Measurements from ENCODE around the gene HCN4.
A peak's percentile ranks its signal among the peaks of the same experiment; 100 is the strongest.

Gene HCN4

DNA sequence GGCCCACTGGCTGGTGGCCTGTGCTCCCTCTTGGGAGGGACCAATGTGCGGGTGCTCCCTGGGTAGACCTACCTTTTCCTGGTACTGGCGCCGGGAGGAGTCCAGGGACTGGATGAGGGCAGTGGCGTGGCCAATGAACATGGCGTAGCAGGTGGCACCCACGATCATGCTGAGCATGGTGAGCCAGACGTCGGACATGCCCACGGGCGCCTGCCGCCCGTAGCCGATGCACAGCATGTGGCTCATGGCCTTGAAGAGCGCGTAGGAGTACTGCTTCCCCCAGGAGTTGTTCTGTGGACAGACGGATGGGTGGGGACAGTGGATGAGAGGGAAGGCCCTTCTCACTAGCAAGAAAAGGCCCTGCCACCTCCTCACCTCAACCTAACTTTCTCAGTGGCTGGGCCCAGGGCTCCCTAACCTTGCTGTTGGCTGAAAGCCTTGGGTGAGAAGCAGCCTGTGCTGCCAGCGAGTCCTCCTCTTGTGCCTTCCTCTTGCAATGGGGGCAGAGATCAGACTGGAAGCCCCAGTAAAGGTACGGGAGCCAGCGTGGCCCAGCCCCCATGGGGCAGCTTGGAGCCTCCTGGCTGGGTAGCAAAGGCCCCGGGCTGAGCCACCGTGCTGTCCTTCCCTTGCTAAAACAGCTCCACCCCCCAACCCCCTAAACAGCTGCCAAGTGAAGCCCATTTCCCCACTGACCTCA lies 39.1 kb downstream of the HCN4 start:
- TF ChIP-seq CTCF (IDR thresholded peaks at IDR 0.05): no peak

DNA sequence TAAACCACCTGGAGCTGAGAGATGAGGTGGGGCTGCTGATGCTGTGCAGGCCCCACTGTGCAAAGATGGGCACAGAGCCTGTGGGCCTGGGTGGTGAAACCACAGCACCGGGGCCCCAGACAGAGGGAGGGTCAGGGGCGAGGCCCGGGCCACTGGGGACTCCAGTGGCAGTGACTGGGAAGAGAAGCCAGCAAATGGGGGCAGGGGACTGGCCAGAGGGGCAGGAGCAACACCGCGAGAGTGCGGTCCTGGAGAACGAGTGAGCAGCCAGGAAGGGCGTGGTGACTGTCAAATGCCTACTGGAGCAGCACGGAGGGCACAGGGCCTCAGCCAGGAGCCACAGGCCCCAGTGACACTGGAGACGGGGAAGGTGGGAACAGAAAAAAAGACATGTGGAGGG lies 39.8 kb downstream of the HCN4 start:
- no peak for TF ChIP-seq CTCF (IDR thresholded peaks at IDR 0.05)

DNA sequence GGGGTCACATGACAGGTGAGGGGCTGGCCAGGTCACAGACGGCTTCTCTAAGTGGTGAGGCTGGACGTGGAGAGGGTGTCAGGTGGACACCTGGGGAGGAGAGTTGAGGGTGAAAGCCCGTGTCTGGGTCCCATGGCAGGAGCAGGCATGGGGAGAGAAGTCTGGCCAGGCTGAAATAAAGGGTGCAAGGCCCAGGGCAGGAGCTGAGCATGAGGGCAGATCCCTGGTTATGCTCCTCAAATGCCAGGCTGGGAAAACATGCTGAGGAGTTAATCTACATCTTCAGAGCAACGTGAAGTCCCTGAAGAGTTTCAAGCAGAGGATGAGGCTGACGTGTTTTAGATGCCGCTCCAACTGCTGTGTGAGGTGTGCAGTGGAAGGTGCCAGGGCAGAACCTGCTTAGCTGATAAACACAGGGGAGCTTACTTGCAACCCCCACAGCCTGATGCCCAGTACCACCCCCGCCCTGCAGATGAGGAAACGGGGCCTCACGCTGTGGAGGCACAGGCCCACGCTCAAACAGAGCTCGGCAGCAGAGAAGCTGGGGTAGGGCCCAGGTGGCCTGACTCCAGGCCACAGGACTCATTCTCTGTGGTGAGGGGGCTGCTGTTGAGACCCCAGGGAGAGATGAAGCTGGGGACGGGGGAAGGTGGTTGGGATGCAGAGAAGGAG lies 40.5 kb downstream of the HCN4 start:
- TF ChIP-seq CTCF (IDR thresholded peaks at IDR 0.05): no peak

DNA sequence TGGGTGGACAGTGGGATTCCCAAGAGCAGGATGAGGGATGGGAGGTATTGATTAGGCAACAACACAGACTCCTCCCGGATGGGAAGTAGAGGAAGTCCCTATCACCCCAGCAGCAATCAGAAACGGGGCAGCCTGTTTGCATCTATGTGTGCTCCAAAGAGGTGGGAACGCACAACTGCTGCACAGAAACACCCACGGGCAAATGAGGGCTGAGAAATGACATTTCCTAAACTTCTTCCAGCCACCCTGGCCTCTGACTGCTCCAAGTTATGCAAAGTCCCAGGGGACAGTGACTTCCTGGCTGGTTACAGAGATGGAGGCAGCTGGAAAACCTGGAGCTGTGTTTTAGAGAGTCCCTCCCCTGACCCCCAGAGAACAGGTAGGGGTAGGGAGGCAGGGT lies 42.6 kb downstream of the HCN4 start:
- TF ChIP-seq CTCF (IDR thresholded peaks at IDR 0.05): no peak

DNA sequence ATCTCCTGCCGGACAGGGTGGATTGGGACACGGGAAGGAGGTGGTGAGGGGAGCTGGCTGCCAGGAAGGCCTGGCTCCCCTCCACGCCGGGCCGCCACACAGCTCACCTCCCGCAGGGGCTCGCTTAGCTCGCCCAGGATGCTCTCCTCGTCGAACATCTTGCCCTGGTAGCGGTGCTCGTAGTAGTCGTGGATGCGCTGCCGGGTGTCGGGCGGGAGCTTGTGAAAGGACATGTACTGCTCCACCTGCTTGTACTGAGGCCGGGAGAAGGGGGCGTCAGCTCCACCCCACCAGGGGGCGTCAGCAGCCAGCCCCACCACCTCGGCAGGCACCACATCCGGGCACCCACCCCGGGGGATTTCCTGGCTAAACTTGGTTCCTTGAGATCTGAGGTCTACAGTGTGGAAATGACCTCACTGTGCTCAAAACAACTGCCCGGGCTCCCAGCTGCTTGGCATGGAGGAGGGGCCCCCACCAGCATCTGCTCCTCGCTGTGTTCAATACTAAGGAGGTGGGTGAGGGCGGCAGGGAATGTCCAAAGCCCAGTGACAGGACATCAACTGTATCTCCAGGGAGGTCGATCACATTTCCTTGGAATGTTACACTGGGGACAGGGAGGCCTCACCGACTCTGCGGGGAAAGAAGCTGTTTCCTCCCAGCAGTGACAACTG lies 43.4 kb downstream of the HCN4 start:
- peak; percentile 16; the same call in 1 of the 2 replicates for TF ChIP-seq CTCF (IDR thresholded peaks at IDR 0.05)

GRCh38 chr15:73324496-73325170 lies 44.1 kb downstream of the HCN4 start:
- no peak for TF ChIP-seq CTCF (IDR thresholded peaks at IDR 0.05)

- TF ChIP-seq CTCF (IDR thresholded peaks at IDR 0.05): no peak
Measured at GRCh38 chr15:73323956-73324355, 44.8 kb downstream of the HCN4 start.
